Lower lobe of right lung (tissue), 2 donors: ENCODE measurements around the gene SUSD1. TPM values are rescaled to one million over a fixed set of nuclear protein-coding genes. Genes with fewer than 3 reads are reported as not detected.

Experiments used
- ATAC-seq, 2 donors: fragments of 200-7000 bp; cut with Tn5 transposase; one replicate each; pipeline ENCODE4 v1.9.1; 2020 to 2022; ENCODE audit warnings: mild to moderate bottlenecking in 2 of 2, moderate library complexity in 2 of 2
- DNase-seq: peaks from one replicate; pipeline ENCODE4 v3.0.0-alpha.2; 2020
- H3K27ac ChIP-seq: fragments of 200-600 bp; one replicate; pipeline ENCODE4 v1.8.0; 2022
- H3K27me3 ChIP-seq: fragments of 200-600 bp; one replicate; pipeline ENCODE4 v1.8.0; 2022; ENCODE audit warnings: low read depth
- H3K36me3 ChIP-seq: fragments of 200-600 bp; one replicate; pipeline ENCODE4 v1.8.0; 2022; ENCODE audit warnings: mild to moderate bottlenecking
- H3K4me1 ChIP-seq: fragments of 200-600 bp; one replicate; pipeline ENCODE4 v1.8.0; 2022
- H3K4me3 ChIP-seq: fragments of 200-600 bp; one replicate; pipeline ENCODE4 v1.8.0; 2022; ENCODE audit warnings: mild to moderate bottlenecking
- H3K9me3 ChIP-seq: fragments of 200-600 bp; one replicate; pipeline ENCODE4 v1.8.0; 2022
- intact Hi-C: fragments of 100-400 bp; cut with DNase I; formaldehyde crosslinking; loops from one replicate; pipeline ENCODE4 v1.11.0; 2022
- total RNA-seq: library from RNA; stranded (reverse); fragmentation: NEBNext Ultra II Directional; extraction: Animal tissue kit (Norgen Biotek cat#: 25700); gene quantifications from one replicate; pipeline ENCODE4 v1.2.1, GENCODE V29; 2021
- TF ChIP-seq, protein P1 (sequence below): fragments of 200-600 bp; IDR thresholded peaks from one replicate; pipeline ENCODE4 v1.8.0; 2022; ENCODE audit warnings: antibody characterized with exemption, mild to moderate bottlenecking
- donor health status: DM: no; HTN: yes; CAD: no; lungs with severe emphysema.

The SUSD1 gene
- total RNA-seq, 1 donor from 2014 or later, result 49.4 TPM

GRCh38 chr9:112005939-112006338, 169.2 kb downstream of the SUSD1 start:
- no peak overlapping the region for H3K27ac ChIP-seq
- no peak overlapping the region for H3K4me3 ChIP-seq
- DNase-seq (no peak), ATAC-seq (no peak)
- H3K27me3 ChIP-seq, result no peaks in the 10 kb centered on the region
- H3K4me1 ChIP-seq, result no peaks in the 10 kb centered on the region
- no peaks in the 10 kb centered on the region for H3K36me3 ChIP-seq
- intact Hi-C loops, result no loop called here
- TF ChIP-seq, protein P1, sequence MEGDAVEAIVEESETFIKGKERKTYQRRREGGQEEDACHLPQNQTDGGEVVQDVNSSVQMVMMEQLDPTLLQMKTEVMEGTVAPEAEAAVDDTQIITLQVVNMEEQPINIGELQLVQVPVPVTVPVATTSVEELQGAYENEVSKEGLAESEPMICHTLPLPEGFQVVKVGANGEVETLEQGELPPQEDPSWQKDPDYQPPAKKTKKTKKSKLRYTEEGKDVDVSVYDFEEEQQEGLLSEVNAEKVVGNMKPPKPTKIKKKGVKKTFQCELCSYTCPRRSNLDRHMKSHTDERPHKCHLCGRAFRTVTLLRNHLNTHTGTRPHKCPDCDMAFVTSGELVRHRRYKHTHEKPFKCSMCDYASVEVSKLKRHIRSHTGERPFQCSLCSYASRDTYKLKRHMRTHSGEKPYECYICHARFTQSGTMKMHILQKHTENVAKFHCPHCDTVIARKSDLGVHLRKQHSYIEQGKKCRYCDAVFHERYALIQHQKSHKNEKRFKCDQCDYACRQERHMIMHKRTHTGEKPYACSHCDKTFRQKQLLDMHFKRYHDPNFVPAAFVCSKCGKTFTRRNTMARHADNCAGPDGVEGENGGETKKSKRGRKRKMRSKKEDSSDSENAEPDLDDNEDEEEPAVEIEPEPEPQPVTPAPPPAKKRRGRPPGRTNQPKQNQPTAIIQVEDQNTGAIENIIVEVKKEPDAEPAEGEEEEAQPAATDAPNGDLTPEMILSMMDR, result no peak
- H3K9me3 ChIP-seq, result no peaks in the 10 kb centered on the region

GRCh38 chr9:112003538-112003937, 171.6 kb downstream of the SUSD1 start:
- Histone ChIP-seq H3K27ac (no peak overlapping the region), H3K27me3 (no peaks in the 10 kb centered on the region), H3K4me3 (no peak overlapping the region), H3K9me3 (no peaks in the 10 kb centered on the region), H3K4me1 (no peaks in the 10 kb centered on the region), H3K36me3 (no peaks in the 10 kb centered on the region)
- TF ChIP-seq, protein P1, result no peak
- intact Hi-C loops, result no loop called here
- DNase-seq, result no peak
- no peak for ATAC-seq

DNA sequence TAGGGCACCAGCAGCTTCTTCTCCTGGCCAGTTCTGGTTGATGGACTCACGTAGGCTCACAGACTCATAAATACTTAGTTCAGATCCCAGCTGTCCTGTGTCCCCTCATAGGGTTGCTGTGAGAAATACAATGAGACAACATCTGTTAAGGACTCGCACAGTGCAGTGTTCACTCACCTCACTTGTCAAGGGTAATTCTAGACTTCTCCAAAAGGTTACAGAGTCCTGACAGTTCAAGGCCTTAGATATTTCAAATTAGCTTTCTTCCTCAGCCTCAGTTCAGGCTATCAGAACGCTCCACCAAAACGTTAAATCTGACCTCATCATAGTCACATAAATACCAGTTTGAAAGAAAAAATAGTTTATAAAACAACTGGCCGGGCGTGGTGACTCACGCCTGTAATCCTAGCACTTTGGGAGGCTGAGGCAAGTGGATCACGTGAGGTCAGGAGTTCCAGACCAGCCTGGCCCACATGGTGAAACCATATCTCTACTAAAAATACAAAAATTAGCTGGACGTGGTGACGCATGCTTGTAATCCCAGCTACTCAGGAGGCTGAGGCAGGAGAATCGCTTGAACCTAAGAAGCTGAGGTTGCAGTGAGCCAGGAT, 172.1 kb downstream of the SUSD1 start:
- H3K4me3 ChIP-seq, result no peak overlapping the region
- intact Hi-C loops, result no loop called here
- H3K4me1 ChIP-seq, result no peaks in the 10 kb centered on the region
- ATAC-seq, result no peak
- no peak overlapping the region for H3K27ac ChIP-seq
- no peak for DNase-seq
- H3K9me3 ChIP-seq, result no peaks in the 10 kb centered on the region
- TF ChIP-seq, protein P1, result no peak
- H3K27me3 ChIP-seq, result no peaks in the 10 kb centered on the region
- no peaks in the 10 kb centered on the region for H3K36me3 ChIP-seq

GRCh38 chr9:112002131-112002846, 172.8 kb downstream of the SUSD1 start:
- TF ChIP-seq, protein P1, result no peak
- Histone ChIP-seq H3K27me3 (no peaks in the 10 kb centered on the region), H3K27ac (no peak overlapping the region), H3K9me3 (no peaks in the 10 kb centered on the region), H3K4me1 (no peaks in the 10 kb centered on the region), H3K4me3 (no peak overlapping the region), H3K36me3 (no peaks in the 10 kb centered on the region)
- intact Hi-C loops, result no loop called here
- DNase-seq (no peak), ATAC-seq (no peak)

DNA sequence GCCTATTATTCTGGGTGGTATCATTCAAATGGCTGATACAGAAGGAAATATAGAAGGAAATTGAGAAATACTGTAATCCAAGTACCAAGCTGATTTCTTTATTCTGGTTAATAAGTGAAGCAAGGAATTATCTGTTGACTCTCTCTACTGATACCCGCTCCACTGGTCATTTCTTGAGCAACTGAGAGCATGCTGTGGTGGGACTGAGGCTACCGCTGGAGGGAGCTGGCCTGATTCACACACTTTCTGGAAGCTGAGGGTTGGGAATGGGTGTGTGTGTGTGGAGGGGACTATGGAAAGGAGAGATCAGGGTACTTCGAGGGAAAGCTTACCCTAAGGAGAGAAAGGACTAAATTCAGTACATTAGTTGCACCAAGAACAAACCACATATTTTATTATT, 174.4 kb downstream of the SUSD1 start:
- no peak overlapping the region for H3K27ac ChIP-seq
- H3K36me3 ChIP-seq, result no peaks in the 10 kb centered on the region
- H3K4me1 ChIP-seq, result no peaks in the 10 kb centered on the region
- no peaks in the 10 kb centered on the region for H3K27me3 ChIP-seq
- H3K4me3 ChIP-seq, result no peak overlapping the region
- H3K9me3 ChIP-seq, result no peaks in the 10 kb centered on the region
- ATAC-seq, result no peak
- no peak for DNase-seq
- TF ChIP-seq, protein P1, result no peak
- intact Hi-C loops, result no loop called here
